GM19463 (cell line): Measurements from ENCODE around the gene TIPARP.
"Not testable (repeated sequence)": the region's sequence is repeated elsewhere in the genome, so short reads cannot be mapped to it uniquely, and the experiment has no call there.

Source experiments
- ATAC-seq: cut with Tn5 transposase; IDR thresholded peaks from one replicate; pipeline ENCODE4 v1.9.1; 2021; ENCODE audit warnings: mild to moderate bottlenecking, moderate library complexity; ENCODE audit not compliant: unreplicated experiment

Gene TIPARP

GRCh38 chr3:156644958-156645357 is 29.4 kb upstream of the TIPARP start:
- ATAC-seq, result no peak

DNA sequence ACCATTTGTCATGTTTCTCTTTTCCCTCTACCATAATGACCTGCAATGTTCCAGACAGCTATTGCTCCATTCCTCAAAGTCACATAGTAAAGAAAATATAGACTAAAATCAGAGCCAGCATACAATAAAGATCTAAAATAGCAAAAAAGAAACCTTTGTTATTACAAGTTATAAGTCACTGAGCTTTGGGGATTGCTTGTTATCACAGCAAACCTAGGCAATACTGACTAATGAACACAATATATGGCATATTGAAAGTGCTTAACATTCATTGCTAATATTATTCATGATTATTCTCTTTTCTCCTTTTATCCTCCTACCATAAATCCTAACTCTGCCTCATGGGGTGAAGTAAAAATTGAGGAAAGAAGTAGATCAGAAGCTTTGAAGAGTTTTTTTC is 27.4 kb upstream of the TIPARP start:
- ATAC-seq, result no peak

GRCh38 chr3:156648086-156648485 is 26.3 kb upstream of the TIPARP start:
- peak; percentile 37 for ATAC-seq

DNA sequence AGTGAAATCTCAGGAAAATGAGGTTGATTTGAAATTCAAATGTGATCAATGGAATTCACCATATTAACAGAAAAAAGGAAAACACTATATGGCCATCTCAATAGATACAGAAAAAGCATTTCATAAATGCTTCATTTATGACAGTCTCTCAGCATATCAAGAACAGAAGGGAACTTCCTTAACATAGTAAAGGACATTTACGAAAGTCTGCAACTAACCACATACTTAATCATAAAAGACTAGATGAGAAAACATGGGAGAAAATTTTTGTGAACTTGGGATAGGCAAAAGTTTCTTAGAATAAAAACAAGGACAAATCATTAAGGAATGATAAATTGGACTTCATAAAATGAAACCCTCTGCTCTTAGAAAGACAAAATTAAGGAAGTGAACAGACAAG is 24.7 kb upstream of the TIPARP start:
- no peak for ATAC-seq

DNA sequence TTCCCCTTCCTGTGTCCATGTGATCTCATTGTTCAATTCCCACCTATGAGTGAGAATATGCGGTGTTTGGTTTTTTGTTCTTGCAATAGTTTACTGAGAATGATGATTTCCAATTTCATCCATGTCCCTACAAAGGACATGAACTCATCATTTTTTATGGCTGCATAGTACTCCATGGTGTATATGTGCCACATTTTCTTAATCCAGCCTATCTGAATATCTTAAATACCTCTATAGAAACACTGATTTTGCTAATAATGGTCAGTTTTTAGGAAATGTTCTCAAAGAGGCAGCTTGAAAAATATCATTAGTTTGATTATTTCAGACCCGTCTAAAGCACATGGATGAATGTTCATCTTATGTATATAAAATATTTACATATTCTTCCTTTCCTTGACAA is 21.7 kb upstream of the TIPARP start:
- ATAC-seq, result not testable (repeated sequence)

GRCh38 chr3:156654834-156655233 is 19.6 kb upstream of the TIPARP start:
- no peak for ATAC-seq

DNA sequence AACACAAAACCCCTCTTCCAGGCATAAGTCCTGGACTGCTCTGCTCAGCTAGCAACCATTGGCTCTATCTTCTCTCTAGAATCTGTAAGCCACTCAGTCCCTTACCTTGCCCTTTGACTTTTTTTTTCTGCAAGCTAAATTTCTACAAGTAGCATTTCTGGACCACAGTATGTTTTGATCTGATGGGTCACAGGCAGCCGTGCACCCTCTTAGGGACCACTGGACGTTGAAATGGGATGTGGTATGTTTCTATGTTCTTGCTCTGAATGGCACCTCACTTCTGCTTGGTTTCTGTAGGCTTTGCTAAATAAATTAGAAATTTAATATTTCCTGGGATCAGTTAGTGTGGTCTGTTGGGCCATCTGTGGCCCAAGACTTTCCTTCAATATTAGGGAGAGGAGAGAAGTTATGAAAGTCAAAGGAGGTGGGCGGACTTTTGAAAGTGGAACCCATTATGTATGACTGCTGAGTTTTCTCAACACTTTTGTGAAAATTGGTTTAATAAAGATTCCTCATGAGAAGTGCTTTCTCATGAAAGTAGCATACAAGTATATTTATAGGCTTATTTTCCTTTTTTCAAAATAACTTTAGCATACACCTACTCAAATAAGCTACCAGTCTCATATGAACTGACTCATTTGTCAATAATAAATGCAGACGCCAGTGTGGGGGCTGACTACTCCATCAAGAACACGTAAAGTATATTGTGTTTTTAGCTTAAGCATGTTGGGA is 18.4 kb upstream of the TIPARP start:
- ATAC-seq, result peak; percentile 54

GRCh38 chr3:156657440-156657839 is 16.9 kb upstream of the TIPARP start:
- no peak for ATAC-seq

DNA sequence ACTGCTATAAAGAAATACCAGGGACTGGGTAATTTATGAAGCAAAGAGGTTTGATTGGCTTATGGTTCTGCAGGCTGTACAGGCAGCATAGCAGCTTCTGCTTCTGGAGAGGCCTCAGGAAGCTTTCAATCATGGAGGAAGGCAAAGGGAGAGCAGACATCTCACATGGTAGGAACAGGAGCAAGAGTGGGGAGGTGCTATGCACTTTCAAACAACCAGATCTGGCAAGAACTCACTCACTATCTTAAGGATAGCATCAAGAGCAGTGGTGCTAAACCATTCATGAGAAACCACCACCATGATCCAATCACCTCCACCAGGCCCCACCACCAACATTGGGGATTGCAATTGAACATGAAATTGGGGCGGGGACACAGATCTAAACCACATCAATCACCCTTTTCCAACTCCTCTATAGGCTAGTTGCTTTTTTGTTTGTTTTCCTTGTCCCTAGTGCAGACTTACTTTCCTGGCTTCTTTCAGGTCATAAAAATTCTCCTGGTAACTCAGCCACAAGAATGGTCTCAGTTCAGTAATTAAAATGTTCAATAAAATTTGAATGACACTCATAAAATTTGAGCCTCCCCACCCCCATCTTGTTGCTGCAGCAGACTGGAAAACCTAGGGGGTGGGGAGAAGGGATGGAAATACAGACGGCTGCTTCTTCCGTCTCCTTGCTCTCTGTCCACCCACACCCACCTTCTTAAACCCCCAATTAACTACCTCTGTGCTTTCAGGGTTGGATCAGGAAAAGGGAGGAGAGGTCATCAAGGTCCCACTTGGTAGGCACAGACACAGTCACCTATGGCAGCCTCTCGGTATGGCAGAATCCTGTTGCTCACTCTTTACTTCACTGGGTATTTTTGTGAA is 16.3 kb upstream of the TIPARP start:
- ATAC-seq, result no peak

GRCh38 chr3:156658732-156659090 is 15.7 kb upstream of the TIPARP start:
- ATAC-seq, result no peak

GRCh38 chr3:156659260-156659659 is 15.1 kb upstream of the TIPARP start:
- ATAC-seq, result no peak

GRCh38 chr3:156661155-156661554 is 13.2 kb upstream of the TIPARP start:
- no peak for ATAC-seq

GRCh38 chr3:156664011-156664830 is 10.2 kb upstream of the TIPARP start:
- ATAC-seq, result no peak

DNA sequence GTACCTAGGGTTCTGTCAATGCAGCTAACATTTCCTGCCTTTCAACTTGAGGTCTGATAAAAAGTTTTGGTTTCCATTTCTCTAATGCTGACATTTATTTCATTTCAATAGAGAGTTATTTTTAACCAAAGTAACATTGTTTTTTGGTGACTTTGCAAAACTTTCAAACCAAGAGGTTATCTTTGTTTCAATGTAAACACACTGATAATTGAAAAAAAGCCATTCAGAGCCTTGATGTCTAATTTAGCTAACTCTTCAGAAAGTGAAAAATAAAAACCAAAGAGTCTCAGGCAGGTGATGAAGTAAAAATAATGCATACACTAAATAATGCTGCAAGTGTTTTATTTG is 9.6 kb upstream of the TIPARP start:
- ATAC-seq, result peak; percentile 72

- no peak for ATAC-seq
Measured at GRCh38 chr3:156665291-156665690, 9.1 kb upstream of the TIPARP start.

- ATAC-seq, result no peak
Measured at GRCh38 chr3:156666073-156666472, 8.3 kb upstream of the TIPARP start.

GRCh38 chr3:156668073-156668763 is 6.2 kb upstream of the TIPARP start:
- no peak for ATAC-seq

DNA sequence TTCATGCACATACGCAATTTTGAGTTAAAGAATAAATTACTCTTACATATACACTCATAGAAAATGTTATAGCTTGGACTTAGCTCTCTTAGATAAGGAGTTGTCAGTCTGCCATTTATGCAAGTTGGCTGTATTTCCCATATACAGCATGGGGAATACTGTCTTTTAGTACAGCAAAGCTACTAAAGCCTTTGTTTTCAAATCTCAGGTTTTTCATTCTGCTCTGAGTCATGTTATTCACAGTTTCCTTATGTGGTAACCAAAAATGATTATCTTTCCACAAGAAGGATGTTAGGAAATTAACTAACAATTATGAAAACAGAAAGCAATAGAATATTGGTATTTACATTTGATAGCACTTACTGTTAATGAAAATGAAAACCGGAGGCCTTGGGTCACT is 4.3 kb upstream of the TIPARP start:
- ATAC-seq, result no peak

- ATAC-seq, result no peak
Measured at GRCh38 chr3:156670652-156671051, 3.7 kb upstream of the TIPARP start.

DNA sequence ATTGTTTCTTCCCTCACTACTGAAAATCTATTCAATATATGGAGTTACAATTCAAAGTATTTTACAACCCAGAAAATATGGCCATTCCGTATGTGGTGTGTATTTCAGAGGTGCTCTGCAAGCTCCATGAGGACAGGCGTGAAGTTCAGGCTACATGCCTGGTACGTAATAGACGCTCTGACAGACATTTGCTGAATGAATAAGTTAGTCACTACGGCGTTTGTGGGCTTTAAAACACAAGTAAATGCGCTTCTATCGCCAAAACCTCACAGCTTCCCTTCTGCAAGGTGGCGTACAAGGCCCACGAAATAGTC is 701 bp upstream of the TIPARP start:
- no peak for ATAC-seq
